Activated B cell treated with CpG ODN at 0.5 μM for 24 hours (primary cell): ENCODE data around the gene EML6. TPM values are rescaled to one million over a fixed set of nuclear protein-coding genes. Genes with fewer than 3 reads are reported as not detected.

Source experiments
- ATAC-seq: fragments of 200-7000 bp; cut with Tn5 transposase; one replicate; pipeline ENCODE4 v1.10.0; 2021; ENCODE audit warnings: low read depth, mild to moderate bottlenecking, moderate library complexity
- CTCF ChIA-PET: fragments of 350-600 bp; sonication (Branson Sonifier 250); formaldehyde crosslinking; loops from one replicate; lab custom pipeline; 2021; ENCODE audit warnings: antibody characterized with exemption; lab: Charles Lee
- POLR2A ChIA-PET: fragments of 350-600 bp; sonication (Branson Sonifier 250); formaldehyde crosslinking; loops from one replicate; lab custom pipeline; 2021; ENCODE audit warnings: antibody characterized with exemption; lab: Charles Lee
- DNase-seq: peaks from one replicate; pipeline ENCODE4 v3.0.0; 2022
- H3K27ac Mint-ChIP-seq: one replicate; pipeline ENCODE4 v1.8.0; 2020; ENCODE audit warnings: mixed read lengths
- H3K27me3 Mint-ChIP-seq: one replicate; pipeline ENCODE4 v1.8.0; 2021; ENCODE audit warnings: mixed read lengths
- H3K36me3 Mint-ChIP-seq: one replicate; pipeline ENCODE4 v1.8.0; 2021; ENCODE audit warnings: low read depth, mixed read lengths
- H3K4me1 Mint-ChIP-seq: one replicate; pipeline ENCODE4 v1.8.0; 2021; ENCODE audit warnings: mixed read lengths
- H3K4me3 Mint-ChIP-seq: one replicate; pipeline ENCODE4 v1.8.0; 2020; ENCODE audit warnings: mild to moderate bottlenecking, mixed read lengths
- H3K9me3 Mint-ChIP-seq: one replicate; pipeline ENCODE4 v1.8.0; 2020; ENCODE audit warnings: mixed read lengths
- CTCF ChIP-seq: fragments of 200-600 bp; IDR thresholded peaks from one replicate; pipeline ENCODE4 v1.8.0; 2022; ENCODE audit warnings: antibody characterized with exemption, mild to moderate bottlenecking
- intact Hi-C: fragments of 100-400 bp; cut with micrococcal nuclease; formaldehyde crosslinking; loops from one replicate; pipeline ENCODE4 v1.15.1; 2024
- total RNA-seq: library from RNA; stranded (reverse); gene quantifications from 2 replicates; pipeline ENCODE4 v1.2.3, GENCODE V29; 2022

EML6 gene
- total RNA-seq, 1 donor from 2014 or later, result 31.5 TPM

GRCh38 chr2:54806975-54807374 is 83.5 kb downstream of the EML6 start:
- peaks cover 5% of the 10 kb centered on the region for H3K9me3 Mint-ChIP-seq
- POLR2A ChIA-PET, result interaction anchor here (1.2 kb wide), 1 partner anchor 38 kb away, joined by 5 read pairs; no protein-coding TSS in a partner anchor
- intact Hi-C loops, result no loop called here
- no peak for TF ChIP-seq CTCF
- H3K36me3 Mint-ChIP-seq, result peaks cover 2% of the 10 kb centered on the region
- H3K4me1 Mint-ChIP-seq, result peaks cover 5% of the 10 kb centered on the region
- no peak overlapping the region for H3K27ac Mint-ChIP-seq
- no peak overlapping the region for H3K4me3 Mint-ChIP-seq
- CTCF ChIA-PET, result interaction anchor here (0.7 kb wide), 1 partner anchor 625 kb away, joined by 3 read pairs; no protein-coding TSS in a partner anchor
- no peak for ATAC-seq
- DNase-seq, result no peak
- H3K27me3 Mint-ChIP-seq, result no peaks in the 10 kb centered on the region

- H3K4me1 Mint-ChIP-seq, result peaks cover 3% of the 10 kb centered on the region
- no peaks in the 10 kb centered on the region for H3K27me3 Mint-ChIP-seq
- H3K27ac Mint-ChIP-seq, result no peak overlapping the region
- no peak overlapping the region for H3K4me3 Mint-ChIP-seq
- no peak for TF ChIP-seq CTCF
- no peak for DNase-seq
- CTCF ChIA-PET, result no interaction called here
- intact Hi-C loops, result no loop called here
- ATAC-seq, result no peak
- POLR2A ChIA-PET, result no interaction called here
- H3K9me3 Mint-ChIP-seq, result peaks cover 5% of the 10 kb centered on the region
- H3K36me3 Mint-ChIP-seq, result peaks cover 2% of the 10 kb centered on the region
These were observed 85.2 kb downstream of the EML6 start for GRCh38 chr2:54808661-54809060.

GRCh38 chr2:54809819-54810218 is 86.4 kb downstream of the EML6 start:
- H3K4me1 Mint-ChIP-seq, result no peaks in the 10 kb centered on the region
- peak overlapping the region; percentile 10 for H3K27ac Mint-ChIP-seq
- H3K36me3 Mint-ChIP-seq, result peaks cover 2% of the 10 kb centered on the region
- no peak for DNase-seq
- TF ChIP-seq CTCF, result no peak
- H3K4me3 Mint-ChIP-seq, result no peak overlapping the region
- no peak for ATAC-seq
- peaks cover 5% of the 10 kb centered on the region for H3K9me3 Mint-ChIP-seq
- no peaks in the 10 kb centered on the region for H3K27me3 Mint-ChIP-seq
- ChIA-PET CTCF (no interaction called here), POLR2A (no interaction called here)
- intact Hi-C loops, result no loop called here

GRCh38 chr2:54810246-54810645 is 86.8 kb downstream of the EML6 start:
- Mint-ChIP-seq H3K9me3 (peaks cover 2% of the 10 kb centered on the region), H3K27me3 (no peaks in the 10 kb centered on the region), H3K27ac (no peak overlapping the region), H3K4me1 (no peaks in the 10 kb centered on the region), H3K36me3 (peaks cover 2% of the 10 kb centered on the region), H3K4me3 (no peak overlapping the region)
- DNase-seq (no peak), ATAC-seq (no peak)
- CTCF ChIA-PET, result no interaction called here
- intact Hi-C loops, result no loop called here
- POLR2A ChIA-PET, result no interaction called here
- TF ChIP-seq CTCF, result no peak

- Mint-ChIP-seq H3K4me1 (no peaks in the 10 kb centered on the region), H3K36me3 (no peaks in the 10 kb centered on the region), H3K27ac (no peak overlapping the region), H3K9me3 (no peaks in the 10 kb centered on the region), H3K27me3 (no peaks in the 10 kb centered on the region), H3K4me3 (no peak overlapping the region)
- DNase-seq (no peak), ATAC-seq (no peak)
- intact Hi-C loops, result no loop called here
- CTCF ChIA-PET, result no interaction called here
- no peak for TF ChIP-seq CTCF
- POLR2A ChIA-PET, result no interaction called here
These were observed 90.1 kb downstream of the EML6 start for GRCh38 chr2:54813584-54813983.
